H9 (cell line): ENCODE data around the gene ANP32B. TPM values are rescaled to one million over a fixed set of nuclear protein-coding genes. Genes with fewer than 3 reads are reported as not detected.

ENCODE experiments used
- DNase-seq: peaks from one replicate; pipeline ENCODE4 v3.0.0-alpha.2; 2017
- H2AFZ ChIP-seq: one replicate; pipeline ENCODE4 v1.6.1; 2013; ENCODE audit warnings: mild to moderate bottlenecking, low read length, control low read depth, moderate library complexity
- H2AK5ac ChIP-seq: 2 replicates; pipeline ENCODE4 v1.6.1; 2013; ENCODE audit warnings: low read length, control low read depth, mixed read lengths; ENCODE audit not compliant: insufficient read length
- H2BK120ac ChIP-seq: one replicate; pipeline ENCODE4 v1.6.1; 2013; ENCODE audit warnings: low read depth, mild to moderate bottlenecking, low read length, control low read depth, inconsistent platforms; ENCODE audit not compliant: poor library complexity, severe bottlenecking
- H2BK12ac ChIP-seq: 2 replicates; pipeline ENCODE4 v1.6.1; 2013; ENCODE audit warnings: low read length, control low read depth, mixed read lengths, low read depth; ENCODE audit not compliant: insufficient read length
- H2BK15ac ChIP-seq: 2 replicates; pipeline ENCODE4 v1.6.1; 2013; ENCODE audit warnings: low read depth, low read length, control low read depth
- H2BK20ac ChIP-seq: one replicate; pipeline ENCODE4 v1.6.1; 2013; ENCODE audit warnings: low read depth, mild to moderate bottlenecking, low read length, control low read depth, inconsistent platforms; ENCODE audit not compliant: poor library complexity, severe bottlenecking
- H2BK5ac ChIP-seq: 2 replicates; pipeline ENCODE4 v1.6.1; 2013; ENCODE audit warnings: low read length, control low read depth, mixed read lengths; ENCODE audit not compliant: insufficient read length
- H3K14ac ChIP-seq: 2 replicates; pipeline ENCODE4 v1.6.1; 2013; ENCODE audit warnings: low read length, control low read depth; ENCODE audit not compliant: insufficient read depth
- H3K18ac ChIP-seq: 2 replicates; pipeline ENCODE4 v1.6.1; 2013; ENCODE audit warnings: low read depth, mild to moderate bottlenecking, mixed read lengths, low read length, control low read depth; ENCODE audit not compliant: insufficient read length
- H3K23ac ChIP-seq: 2 replicates; pipeline ENCODE4 v1.6.1; 2013; ENCODE audit warnings: low read length, control low read depth, mixed read lengths, low read depth; ENCODE audit not compliant: insufficient read length
- H3K23me2 ChIP-seq: 2 replicates; pipeline ENCODE4 v1.6.1; 2013; ENCODE audit warnings: low read depth, mild to moderate bottlenecking, mixed read lengths, low read length, control low read depth; ENCODE audit not compliant: insufficient read length, poor library complexity, severe bottlenecking
- H3K27ac ChIP-seq: 2 replicates; pipeline ENCODE4 v1.5.1; 2013; ENCODE audit warnings: low read length, control low read depth, mixed read lengths, low read depth; ENCODE audit not compliant: insufficient read length
- H3K27me3 ChIP-seq: 2 replicates; pipeline ENCODE4 v1.6.1; 2013; ENCODE audit warnings: low read length, control low read depth, inconsistent platforms; ENCODE audit not compliant: insufficient read depth
- H3K4ac ChIP-seq: 2 replicates; pipeline ENCODE4 v1.6.1; 2013; ENCODE audit warnings: low read depth, mild to moderate bottlenecking, control low read depth, inconsistent platforms, low read length, moderate library complexity
- H3K4me1 ChIP-seq: 2 replicates; pipeline ENCODE4 v1.6.1; 2013; ENCODE audit warnings: low read length, control low read depth, inconsistent platforms; ENCODE audit not compliant: insufficient read depth
- H3K4me2 ChIP-seq: 2 replicates; pipeline ENCODE4 v1.6.1; 2013; ENCODE audit warnings: low read length, control low read depth, mixed read lengths; ENCODE audit not compliant: insufficient read length, insufficient read depth
- H3K56ac ChIP-seq: 2 replicates; pipeline ENCODE4 v1.6.1; 2013; ENCODE audit warnings: low read depth, mild to moderate bottlenecking, mixed read lengths, low read length, control low read depth; ENCODE audit not compliant: insufficient read length
- H3K79me1 ChIP-seq: 2 replicates; pipeline ENCODE4 v1.6.1; 2013; ENCODE audit warnings: low read depth, mild to moderate bottlenecking, moderate library complexity, low read length, control low read depth, inconsistent platforms; ENCODE audit not compliant: insufficient read depth, poor library complexity, severe bottlenecking
- H3K79me2 ChIP-seq: 2 replicates; pipeline ENCODE4 v1.6.1; 2013; ENCODE audit warnings: low read length, control low read depth, inconsistent platforms; ENCODE audit not compliant: insufficient read depth
- H3K9ac ChIP-seq: 2 replicates; pipeline ENCODE4 v1.6.1; 2013; ENCODE audit warnings: low read length, control low read depth, mixed read lengths; ENCODE audit not compliant: insufficient read length; ENCODE audit errors: extremely low read depth
- H3K9me3 ChIP-seq: one replicate; pipeline ENCODE4 v1.6.1; 2013; ENCODE audit warnings: low read depth, low read length, inconsistent platforms; ENCODE audit not compliant: control insufficient read depth
- H3T11ph ChIP-seq: one replicate; pipeline ENCODE4 v1.6.1; 2013; ENCODE audit warnings: mild to moderate bottlenecking, low read length, control low read depth, inconsistent platforms
- H4K20me1 ChIP-seq: one replicate; pipeline ENCODE4 v1.6.1; 2013; ENCODE audit not compliant: control insufficient read depth, insufficient read length, insufficient read depth
- H4K5ac ChIP-seq: 2 replicates; pipeline ENCODE4 v1.6.1; 2013; ENCODE audit warnings: low read depth, mild to moderate bottlenecking, mixed read lengths, low read length, control low read depth; ENCODE audit not compliant: insufficient read length
- H4K8ac ChIP-seq: replicated peaks from 2 replicates; pipeline ENCODE4 v1.6.1; 2013; ENCODE audit warnings: low read length, control low read depth, mixed read lengths, low read depth; ENCODE audit not compliant: insufficient read length
- H4K91ac ChIP-seq: 2 replicates; pipeline ENCODE4 v1.6.1; 2013; ENCODE audit warnings: low read depth, mild to moderate bottlenecking, moderate library complexity, mixed read lengths, low read length, control low read depth; ENCODE audit not compliant: insufficient read length
- H3K27ac Mint-ChIP-seq, 3 experiments: 2 replicates in 2 of 3; 3 replicates in 1 of 3; pipeline ENCODE4 v1.8.0; 2020 to 2021; ENCODE audit warnings: mixed read lengths in 3 of 3, mild to moderate bottlenecking in 1 of 3, moderate library complexity in 1 of 3
- H3K27me3 Mint-ChIP-seq: 2 replicates; pipeline ENCODE4 v1.8.0; 2021; ENCODE audit warnings: low read depth, mild to moderate bottlenecking, moderate library complexity, mixed read lengths
- H3K36me3 Mint-ChIP-seq, 3 experiments: 2 replicates in 2 of 3; 3 replicates in 1 of 3; pipeline ENCODE4 v1.8.0; 2020 to 2021; ENCODE audit warnings: low read depth in 3 of 3, mixed read lengths in 3 of 3; ENCODE audit not compliant: insufficient read depth in 1 of 3
- H3K4me1 Mint-ChIP-seq, 2 experiments: 2 replicates each; pipeline ENCODE4 v1.8.0; 2020; ENCODE audit warnings: mixed read lengths in 2 of 2
- H3K4me3 Mint-ChIP-seq, 2 experiments: 2 replicates in 1 of 2; 3 replicates in 1 of 2; pipeline ENCODE4 v1.8.0; 2020 to 2021; ENCODE audit warnings: mild to moderate bottlenecking in 2 of 2, mixed read lengths in 2 of 2, moderate library complexity in 1 of 2
- H3K9me3 Mint-ChIP-seq, 2 experiments: 2 replicates in 1 of 2; 3 replicates in 1 of 2; pipeline ENCODE4 v1.8.0; 2020; ENCODE audit warnings: mild to moderate bottlenecking in 2 of 2, mixed read lengths in 2 of 2, moderate library complexity in 1 of 2
- CTCF ChIP-seq: fragments of 200-600 bp; sonication (generic); conservative IDR thresholded peaks from 3 replicates; pipeline ENCODE4 v1.8.0; 2021; ENCODE audit warnings: antibody characterized with exemption, mild to moderate bottlenecking
- WGBS: extraction: QIAGEN DNeasy Blood & Tissue Kit; methylation state at CpG from one replicate; pipeline ENCODE4 v1.1.7; 2013; ENCODE audit warnings: missing lambda C conversion rate, low lambda C conversion rate, mixed read lengths; ENCODE audit not compliant: insufficient read length; ENCODE audit errors: extremely low coverage; 5-methylcytosine and 5-hydroxymethylcytosine counted together
- total RNA-seq: library from RNA; stranded (reverse); gene quantifications from 2 replicates; pipeline ENCODE4 v1.2.1, GENCODE V29; 2021

Gene ANP32B
- total RNA-seq, 1 experiment from 2014 or later = 91.6 TPM

GRCh38 chr9:97985058-97985861 lies 2.1 kb downstream of the ANP32B start:
- H3K27ac ChIP-seq = no peak overlapping the region
- no peak overlapping the region for H3K56ac ChIP-seq
- H3K23me2 ChIP-seq = peaks cover 9% of the 10 kb centered on the region
- H4K91ac ChIP-seq = no peak overlapping the region
- H2BK5ac ChIP-seq = no peak overlapping the region
- no peak overlapping the region for H3K9ac ChIP-seq
- peaks cover 3 to 10% of the 10 kb centered on the region in 2 experiments for H3K9me3 Mint-ChIP-seq
- H2BK15ac ChIP-seq = no peak overlapping the region; the same call in 1 of the 2 replicates
- no peak overlapping the region for H3T11ph ChIP-seq
- no peak overlapping the region for H4K5ac ChIP-seq
- H3K4me1 Mint-ChIP-seq = peaks cover 4 to 17% of the 10 kb centered on the region in 2 experiments; a peak in 3 of 4 replicates
- no peak overlapping the region for H2BK12ac ChIP-seq
- peak overlapping the region; percentile 77; the same call in 1 of the 2 replicates for H3K14ac ChIP-seq
- H2AK5ac ChIP-seq = no peak overlapping the region
- WGBS = no CpG with 5 or more reads among the region's 59 CpGs
- peak overlapping the region; percentile 42 for H3K4me2 ChIP-seq
- peaks cover 68% of the 10 kb centered on the region for H3K27me3 Mint-ChIP-seq
- no peak overlapping the region for H3K23ac ChIP-seq
- peaks cover 0 to 3% (median 0%) of the 10 kb centered on the region in 3 experiments; a peak in 1 of 7 replicates for H3K36me3 Mint-ChIP-seq
- H3K27me3 ChIP-seq = peaks cover 32% of the 10 kb centered on the region
- H3K27ac Mint-ChIP-seq = no peak overlapping the region
- H2AFZ ChIP-seq = no peak overlapping the region
- peaks cover 9% of the 10 kb centered on the region for H3K79me1 ChIP-seq
- H4K8ac ChIP-seq = no peak overlapping the region
- peaks cover 2% of the 10 kb centered on the region for H4K20me1 ChIP-seq
- H2BK120ac ChIP-seq = no peak overlapping the region
- H3K4me3 Mint-ChIP-seq = peak overlapping the region; percentile 58 to 75
- DNase-seq = peak; percentile 41
- no peak overlapping the region for H2BK20ac ChIP-seq
- no peak overlapping the region for H3K4ac ChIP-seq
- peaks cover 6% of the 10 kb centered on the region; the same call in 1 of the 2 replicates for H3K79me2 ChIP-seq
- no peaks in the 10 kb centered on the region; the same call in 1 of the 2 replicates for H3K4me1 ChIP-seq
- no peak for TF ChIP-seq CTCF
- H3K9me3 ChIP-seq = no peaks in the 10 kb centered on the region
- peak overlapping the region; percentile 51 for H3K18ac ChIP-seq
